Mammary epithelial cell (primary cell): Measurements from ENCODE around the gene CD109.

ENCODE experiments used
- CTCF ChIP-seq, 2 donors: IDR thresholded peaks in 1 of 2; conservative IDR thresholded peaks in 1 of 2; 2 replicates each; pipeline ENCODE4 v1.5.1; 2011 to 2012; ENCODE audit warnings: inconsistent platforms in 2 of 2, low read length in 2 of 2, mild to moderate bottlenecking in 2 of 2, control low read depth in 1 of 2, low read depth in 1 of 2; ENCODE audit not compliant: insufficient read depth in 1 of 2; ENCODE audit errors: extremely low read depth in 1 of 2
- EZH2 ChIP-seq: IDR thresholded peaks from 2 replicates; pipeline ENCODE4 v1.6.1; 2012; ENCODE audit warnings: low read length, inconsistent platforms, borderline replicate concordance

GRCh38 chr6:73696966-73697655, 1.1 kb downstream of the CD109 start:
- no peak for TF ChIP-seq EZH2
- no peak for TF ChIP-seq CTCF (conservative IDR thresholded peaks at IDR 0.05 in 1 of 2, IDR thresholded peaks at IDR 0.05 in 1 of 2; ENCODE audit: extremely low read depth in 1 of 2, insufficient read depth in 1 of 2, low read depth in 1 of 2, low read length in 2 of 2)
